Endothelial cell of umbilical vein (primary cell): Measurements from ENCODE around the gene KRTAP10-2.

Experiments used
- EZH2 ChIP-seq: IDR thresholded peaks from 2 replicates; pipeline ENCODE4 v1.6.1; 2012; ENCODE audit warnings: borderline replicate concordance, low read depth, mild to moderate bottlenecking, moderate library complexity, low read length, inconsistent platforms; ENCODE audit not compliant: severe bottlenecking
- TF ChIP-seq, protein P1 (sequence below), 2 donors: IDR thresholded peaks; 1 replicate in 1 of 2; 2 replicates in 1 of 2; pipeline ENCODE4 v1.5.1; 2011; ENCODE audit warnings: low read length in 2 of 2, mild to moderate bottlenecking in 2 of 2, moderate library complexity in 2 of 2, control low read depth in 1 of 2, inconsistent platforms in 1 of 2, low read depth in 1 of 2; ENCODE audit not compliant: insufficient read depth in 1 of 2; ENCODE audit errors: extremely low read depth in 1 of 2

DNA sequence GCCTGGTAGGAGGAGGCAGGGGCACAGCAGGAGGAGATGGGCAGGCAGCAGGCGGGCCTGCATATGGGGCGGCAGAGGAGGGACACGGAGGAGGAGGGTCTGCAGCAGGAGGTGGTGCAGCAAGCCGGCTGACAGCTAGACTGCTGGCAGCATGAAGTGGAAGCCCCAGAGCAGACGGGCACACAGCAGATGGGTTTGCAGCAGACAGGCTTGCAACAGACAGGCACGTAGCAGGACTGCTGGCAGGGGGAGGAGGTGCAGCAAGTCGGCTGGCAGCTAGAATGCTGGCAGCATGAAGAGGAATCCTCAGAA, 28.5 kb upstream of the KRTAP10-2 start:
- no peak for TF ChIP-seq EZH2
- TF ChIP-seq, protein P1, sequence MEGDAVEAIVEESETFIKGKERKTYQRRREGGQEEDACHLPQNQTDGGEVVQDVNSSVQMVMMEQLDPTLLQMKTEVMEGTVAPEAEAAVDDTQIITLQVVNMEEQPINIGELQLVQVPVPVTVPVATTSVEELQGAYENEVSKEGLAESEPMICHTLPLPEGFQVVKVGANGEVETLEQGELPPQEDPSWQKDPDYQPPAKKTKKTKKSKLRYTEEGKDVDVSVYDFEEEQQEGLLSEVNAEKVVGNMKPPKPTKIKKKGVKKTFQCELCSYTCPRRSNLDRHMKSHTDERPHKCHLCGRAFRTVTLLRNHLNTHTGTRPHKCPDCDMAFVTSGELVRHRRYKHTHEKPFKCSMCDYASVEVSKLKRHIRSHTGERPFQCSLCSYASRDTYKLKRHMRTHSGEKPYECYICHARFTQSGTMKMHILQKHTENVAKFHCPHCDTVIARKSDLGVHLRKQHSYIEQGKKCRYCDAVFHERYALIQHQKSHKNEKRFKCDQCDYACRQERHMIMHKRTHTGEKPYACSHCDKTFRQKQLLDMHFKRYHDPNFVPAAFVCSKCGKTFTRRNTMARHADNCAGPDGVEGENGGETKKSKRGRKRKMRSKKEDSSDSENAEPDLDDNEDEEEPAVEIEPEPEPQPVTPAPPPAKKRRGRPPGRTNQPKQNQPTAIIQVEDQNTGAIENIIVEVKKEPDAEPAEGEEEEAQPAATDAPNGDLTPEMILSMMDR (IDR thresholded peaks at IDR 0.05; ENCODE audit: extremely low read depth in 1 of 2, insufficient read depth in 1 of 2, low read depth in 1 of 2, low read length in 2 of 2): no peak
